DOHH2 (cell line): Measurements from ENCODE around the gene TNNT1.

Experiments used
- EZH2phosphoT487 ChIP-seq: fragments of 200-600 bp; sonication (generic); IDR thresholded peaks from 2 replicates; pipeline ENCODE4 v1.6.1; 2017; ENCODE audit warnings: borderline replicate concordance, mild to moderate bottlenecking, antibody characterized with exemption, low read length, moderate library complexity, mixed read lengths
- TF ChIP-seq, protein P1 (sequence below): fragments of 200-600 bp; sonication (generic); IDR thresholded peaks from one replicate; pipeline ENCODE4 v1.5.1; 2014; ENCODE audit warnings: antibody characterized with exemption, mild to moderate bottlenecking, low read depth, low read length; ENCODE audit not compliant: poor library complexity, severe bottlenecking

DNA sequence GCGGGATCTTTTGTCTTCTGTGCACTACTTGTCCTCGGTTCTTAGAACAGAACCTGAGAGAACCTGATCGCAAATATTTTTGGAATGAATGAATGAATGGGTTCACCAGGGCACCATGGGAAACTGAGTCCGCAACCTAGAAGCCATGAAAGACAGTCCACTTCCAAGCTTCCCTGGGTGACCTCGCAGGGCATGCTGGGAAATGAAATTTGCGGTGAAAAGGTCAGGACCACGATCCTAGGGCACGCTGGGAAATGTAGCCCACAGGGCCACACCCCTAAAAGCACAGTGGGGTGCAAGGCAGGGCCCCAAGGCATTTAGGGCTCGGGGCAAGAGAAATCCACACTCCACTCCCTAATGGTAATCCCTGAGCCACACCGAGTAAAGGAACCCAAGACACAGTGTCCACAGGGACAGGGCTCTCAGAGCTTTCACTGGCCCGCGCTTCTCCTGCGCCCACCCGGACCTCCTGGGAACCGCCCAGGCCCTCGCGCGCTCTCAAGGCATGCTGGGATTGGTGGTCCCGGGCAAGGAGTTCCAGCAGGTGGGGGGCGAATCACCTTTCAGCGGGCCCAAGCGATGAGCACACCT is 30.5 kb downstream of the TNNT1 start:
- TF ChIP-seq, protein P1, sequence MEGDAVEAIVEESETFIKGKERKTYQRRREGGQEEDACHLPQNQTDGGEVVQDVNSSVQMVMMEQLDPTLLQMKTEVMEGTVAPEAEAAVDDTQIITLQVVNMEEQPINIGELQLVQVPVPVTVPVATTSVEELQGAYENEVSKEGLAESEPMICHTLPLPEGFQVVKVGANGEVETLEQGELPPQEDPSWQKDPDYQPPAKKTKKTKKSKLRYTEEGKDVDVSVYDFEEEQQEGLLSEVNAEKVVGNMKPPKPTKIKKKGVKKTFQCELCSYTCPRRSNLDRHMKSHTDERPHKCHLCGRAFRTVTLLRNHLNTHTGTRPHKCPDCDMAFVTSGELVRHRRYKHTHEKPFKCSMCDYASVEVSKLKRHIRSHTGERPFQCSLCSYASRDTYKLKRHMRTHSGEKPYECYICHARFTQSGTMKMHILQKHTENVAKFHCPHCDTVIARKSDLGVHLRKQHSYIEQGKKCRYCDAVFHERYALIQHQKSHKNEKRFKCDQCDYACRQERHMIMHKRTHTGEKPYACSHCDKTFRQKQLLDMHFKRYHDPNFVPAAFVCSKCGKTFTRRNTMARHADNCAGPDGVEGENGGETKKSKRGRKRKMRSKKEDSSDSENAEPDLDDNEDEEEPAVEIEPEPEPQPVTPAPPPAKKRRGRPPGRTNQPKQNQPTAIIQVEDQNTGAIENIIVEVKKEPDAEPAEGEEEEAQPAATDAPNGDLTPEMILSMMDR: no peak
- TF ChIP-seq EZH2phosphoT487: no peak
